Middle frontal gyrus (tissue), 1 donor: Measurements from ENCODE around the gene SLC2A13.
"Not testable (repeated sequence)": the region's sequence is repeated elsewhere in the genome, so short reads cannot be mapped to it uniquely, and the experiment has no call there.

Source experiments
- DNase-seq: peaks from one replicate; pipeline ENCODE4 v3.0.0-alpha.2; 2015; ENCODE audit warnings: low spot score; ENCODE audit errors: extremely low spot score

The SLC2A13 gene

DNA sequence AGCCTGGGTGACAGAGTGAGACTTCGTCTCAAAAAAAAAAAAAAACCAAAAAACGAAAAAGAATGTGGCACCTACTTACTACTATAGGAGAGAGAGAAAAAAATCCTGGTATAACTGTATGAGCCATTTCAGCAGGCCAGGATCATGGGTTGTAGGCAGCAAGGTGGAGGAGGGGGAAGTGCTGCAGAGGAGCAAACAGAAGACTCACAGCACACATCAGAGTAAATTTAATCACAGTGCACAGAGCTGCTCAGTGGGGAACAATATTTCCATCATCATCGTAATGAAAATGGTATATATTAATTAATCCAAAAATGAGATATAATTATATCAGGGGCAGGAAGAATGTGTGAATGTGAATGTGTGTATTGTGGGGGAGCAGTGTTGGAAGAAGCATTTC is 175.8 kb downstream of the SLC2A13 start:
- DNase-seq, result no peak

DNA sequence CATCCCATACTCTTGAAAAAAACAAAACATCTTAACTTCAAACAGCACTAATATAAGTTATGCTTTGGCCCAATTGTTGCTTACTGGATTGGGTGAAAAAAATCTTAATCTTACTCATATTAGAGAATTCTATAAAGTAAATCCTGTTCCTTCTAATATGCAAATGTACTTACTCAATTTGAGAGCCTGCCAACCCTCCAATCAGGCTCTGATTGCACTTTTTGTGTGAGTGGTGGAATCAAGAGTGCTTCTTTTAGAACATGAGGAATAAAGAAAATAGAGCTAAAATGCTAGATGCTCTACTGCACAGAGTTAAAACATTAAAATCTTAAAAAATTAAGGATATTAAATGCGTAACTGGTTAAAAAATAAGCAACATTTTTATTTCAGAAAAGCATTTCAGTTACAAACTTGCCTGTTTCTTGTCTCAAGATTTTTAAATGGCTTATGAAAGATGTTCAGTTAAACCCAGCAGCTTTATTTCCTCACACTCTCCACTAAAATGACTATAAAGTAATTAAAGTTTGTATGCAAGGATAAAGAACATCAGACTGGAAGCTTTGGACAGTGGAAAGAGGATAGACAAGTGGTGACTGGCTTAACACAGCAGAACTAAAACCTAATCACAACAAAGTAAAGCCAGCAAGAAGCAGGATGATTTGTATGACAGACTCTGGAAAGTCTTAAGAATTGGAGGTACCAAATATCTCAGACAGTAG is 177.5 kb downstream of the SLC2A13 start:
- no peak for DNase-seq

DNA sequence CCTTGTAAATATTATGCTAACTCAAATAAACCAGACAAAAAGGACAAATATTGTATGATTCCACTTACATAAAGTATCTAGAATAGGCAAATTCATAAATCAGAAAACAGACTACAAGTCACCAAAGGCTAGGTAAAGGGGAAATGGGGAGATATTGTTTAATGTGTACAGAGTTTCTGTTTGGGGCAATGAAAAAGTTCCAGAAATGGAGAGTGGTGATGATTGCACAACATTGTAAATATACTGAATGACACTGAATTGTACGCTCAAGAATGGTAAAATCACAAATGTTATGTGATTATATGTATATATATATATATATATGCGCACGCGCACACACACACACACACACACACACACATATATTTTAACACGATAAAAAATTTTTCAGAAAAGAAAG is 182.5 kb downstream of the SLC2A13 start:
- DNase-seq, result no peak

DNA sequence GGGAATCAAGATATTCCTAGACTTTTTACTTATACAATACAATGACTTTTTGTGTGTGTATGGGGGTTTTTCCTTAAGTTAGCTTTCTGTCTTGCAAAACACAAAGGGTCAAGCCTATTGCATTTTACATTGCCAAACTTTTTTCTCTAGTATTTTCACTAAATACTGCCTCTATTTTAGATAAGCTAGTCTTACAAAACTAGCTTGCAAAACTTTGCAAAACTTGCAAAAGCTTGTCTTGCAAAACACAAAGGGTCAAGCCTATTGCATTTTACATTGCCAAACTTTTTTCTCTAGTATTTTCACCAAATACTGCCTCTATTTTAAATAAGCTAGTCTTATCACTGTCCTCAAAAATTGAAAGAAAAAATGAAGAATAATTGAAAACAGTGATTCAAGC is 183.3 kb downstream of the SLC2A13 start:
- not testable (repeated sequence) for DNase-seq

DNA sequence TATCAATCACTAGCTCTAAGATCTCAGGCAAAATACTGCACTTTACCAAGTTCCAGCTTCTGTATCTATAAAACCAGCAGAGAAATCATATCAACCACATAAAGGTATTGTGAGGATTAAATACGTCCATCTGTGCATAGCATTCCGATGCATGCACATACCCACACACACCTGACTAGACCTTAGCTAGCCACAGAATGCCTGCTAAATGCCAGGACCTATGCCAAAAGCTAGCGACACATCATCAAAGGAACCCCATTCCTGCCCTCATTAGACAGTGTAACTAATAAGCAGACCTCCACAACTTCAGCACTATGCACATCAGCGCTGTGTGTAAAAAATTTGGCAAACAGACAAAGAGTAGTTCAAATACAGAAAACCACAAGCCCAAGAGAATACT is 185.2 kb downstream of the SLC2A13 start:
- no peak for DNase-seq

DNA sequence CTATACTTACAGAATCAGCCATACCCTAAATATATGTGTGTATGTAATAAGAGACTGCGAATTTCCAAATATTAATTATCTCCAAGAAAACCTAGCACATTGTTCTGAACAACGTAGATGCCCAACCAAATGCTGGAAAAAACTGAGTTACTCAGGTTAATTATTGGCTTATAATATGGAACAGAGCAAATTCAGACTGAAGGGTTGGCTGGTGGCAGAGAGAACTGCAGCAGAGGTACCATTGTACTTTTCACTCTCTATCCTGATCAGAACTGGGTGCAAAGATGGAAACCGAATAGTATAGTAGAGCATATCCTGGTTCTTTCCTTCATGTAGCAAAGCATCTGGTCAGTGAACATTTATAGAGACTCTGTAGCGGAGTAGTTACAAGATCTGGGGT is 185.7 kb downstream of the SLC2A13 start:
- no peak for DNase-seq

DNA sequence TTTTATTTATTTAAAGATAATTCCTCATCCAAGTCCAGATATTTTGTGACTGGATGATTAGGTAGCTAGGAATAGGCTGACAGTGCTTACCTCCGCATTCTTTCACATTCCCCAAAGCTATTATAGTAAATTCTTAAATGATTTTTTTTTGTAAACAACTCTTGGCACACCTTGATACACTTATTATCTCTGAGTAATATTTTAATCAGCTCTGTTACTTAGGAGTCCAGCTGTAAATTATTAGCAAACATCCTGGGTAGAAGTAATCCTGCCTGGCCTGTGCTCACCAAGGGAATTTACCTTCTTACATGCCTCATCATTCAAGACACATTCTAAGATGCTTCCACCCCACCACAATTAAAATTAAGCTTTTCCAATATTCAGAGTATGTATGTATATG is 186.1 kb downstream of the SLC2A13 start:
- no peak for DNase-seq

DNA sequence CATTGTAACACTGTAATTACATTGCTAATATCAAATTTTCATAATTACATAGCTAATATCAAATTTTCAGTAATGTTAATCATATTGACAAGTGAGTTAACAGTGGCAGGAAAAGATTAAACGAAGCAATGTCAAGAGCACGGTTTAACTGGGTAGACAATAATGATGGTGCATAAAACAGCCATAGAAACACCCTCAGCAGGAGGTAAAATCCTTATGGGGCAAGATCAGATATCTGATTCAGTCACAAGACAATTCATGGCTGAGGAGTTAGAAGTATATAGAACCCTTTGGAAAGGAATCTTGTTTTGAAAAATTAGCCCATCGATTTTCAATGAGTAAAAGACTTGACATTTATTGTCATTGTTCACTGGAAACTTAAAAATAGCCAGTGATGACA is 190.6 kb downstream of the SLC2A13 start:
- no peak for DNase-seq

DNA sequence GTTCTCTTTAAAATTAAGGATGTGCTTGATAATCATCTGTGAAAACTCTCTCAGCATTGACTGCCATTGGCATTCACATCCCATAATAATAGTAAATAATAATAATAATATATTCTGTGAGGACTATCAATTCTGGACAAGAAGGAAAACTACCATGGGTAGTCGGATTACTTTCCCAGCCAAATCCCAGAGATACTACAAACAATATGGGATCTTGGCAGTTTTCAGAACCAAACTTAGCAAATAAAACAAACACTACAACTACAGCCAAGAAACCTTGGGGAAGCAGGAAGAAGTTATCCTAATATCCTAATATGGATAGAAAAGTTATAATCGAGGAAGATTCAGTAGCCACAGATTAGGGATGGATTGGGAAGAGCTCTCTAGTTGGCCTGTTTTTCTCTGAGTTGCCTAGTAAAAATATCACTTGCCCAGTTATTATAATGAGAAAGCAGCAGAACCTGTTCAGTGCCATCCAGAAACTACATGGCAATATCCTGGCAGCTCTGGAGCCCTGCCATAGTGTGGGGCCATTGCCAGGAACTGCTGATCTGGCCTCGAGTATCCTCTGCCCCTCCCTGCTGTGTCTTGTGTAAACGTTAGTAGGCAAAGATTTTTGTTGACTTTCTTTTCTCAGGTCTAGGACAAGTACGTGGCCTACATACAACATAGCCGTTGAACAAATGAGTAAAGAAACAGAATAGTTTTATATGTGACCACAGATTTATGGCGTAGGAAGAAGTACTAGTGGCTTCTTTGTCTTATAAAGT is 193.5 kb downstream of the SLC2A13 start:
- no peak for DNase-seq

DNA sequence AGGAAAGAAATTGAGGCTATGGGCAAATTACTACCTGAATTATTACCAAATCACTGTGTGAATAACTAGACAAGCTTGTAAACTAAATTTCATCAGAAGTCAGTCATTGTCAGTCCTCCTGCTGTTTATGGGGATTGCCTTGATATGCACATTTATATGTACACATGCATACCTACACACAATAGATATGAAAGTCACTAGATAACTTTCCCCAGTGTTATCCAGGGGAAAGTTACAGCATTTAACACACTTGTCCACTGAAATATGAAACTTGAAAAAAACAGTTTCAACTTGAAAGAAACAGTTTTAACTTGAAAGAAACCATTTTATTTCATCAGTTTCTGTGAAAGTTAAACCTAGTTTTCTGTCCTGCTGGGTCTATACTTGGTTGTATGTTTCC is 199.6 kb downstream of the SLC2A13 start:
- no peak for DNase-seq

DNA sequence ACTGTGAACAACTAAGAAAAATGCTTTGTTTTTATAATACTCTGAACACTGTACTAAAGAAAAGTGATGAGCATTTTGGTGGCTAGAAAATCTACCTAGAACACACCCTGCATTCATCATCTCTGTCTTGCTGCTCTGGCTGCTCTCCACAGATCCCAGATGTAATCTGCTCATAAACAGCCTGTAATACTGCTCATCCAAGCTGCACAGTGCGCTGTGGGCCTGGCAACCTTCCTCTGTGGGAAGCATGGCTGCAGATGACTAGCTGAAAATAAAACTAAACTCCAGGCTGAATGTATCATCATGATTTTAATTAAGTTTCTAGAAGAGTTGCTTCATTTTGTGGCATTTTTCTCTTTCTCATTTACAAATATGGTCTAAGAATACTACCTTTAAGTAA is 200.7 kb downstream of the SLC2A13 start:
- DNase-seq, result peak; percentile 73

DNA sequence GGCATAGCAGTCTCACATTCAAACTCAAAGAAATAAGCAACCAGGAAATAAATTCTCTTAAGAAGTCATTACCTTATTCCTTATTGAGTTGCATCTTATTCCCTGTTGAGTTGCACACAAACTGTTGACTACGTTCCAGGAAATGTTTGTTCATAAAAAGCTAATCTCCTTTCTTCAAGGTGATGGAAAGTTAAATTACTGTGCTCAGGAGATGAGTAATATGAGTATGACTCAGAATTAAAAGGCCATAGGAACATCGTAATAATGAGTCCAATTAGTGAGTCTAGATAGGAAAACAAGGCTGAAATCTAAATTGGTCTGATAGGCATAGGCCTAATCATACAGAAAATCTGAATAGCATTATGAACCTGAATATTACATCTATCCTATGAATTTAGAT is 203.1 kb downstream of the SLC2A13 start:
- DNase-seq, result no peak

DNA sequence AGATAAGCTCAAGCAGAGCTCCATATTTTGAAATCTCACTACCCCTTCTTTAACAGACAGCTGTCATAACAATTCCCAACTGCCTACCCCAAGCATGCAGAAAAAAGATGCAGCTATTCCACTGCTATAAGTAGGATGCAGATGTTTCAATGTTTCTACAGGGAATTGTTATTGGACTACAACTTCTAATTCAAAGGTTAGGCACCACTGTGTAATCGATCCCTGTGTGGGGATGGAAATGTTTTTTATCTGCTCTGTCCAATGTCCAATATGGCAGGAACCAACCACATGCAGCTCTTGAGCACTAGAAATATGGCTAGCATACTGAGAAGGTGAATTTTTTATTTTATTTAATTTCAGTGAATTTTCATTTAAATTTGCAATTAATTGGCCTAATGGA is 208.6 kb downstream of the SLC2A13 start:
- no peak for DNase-seq

DNA sequence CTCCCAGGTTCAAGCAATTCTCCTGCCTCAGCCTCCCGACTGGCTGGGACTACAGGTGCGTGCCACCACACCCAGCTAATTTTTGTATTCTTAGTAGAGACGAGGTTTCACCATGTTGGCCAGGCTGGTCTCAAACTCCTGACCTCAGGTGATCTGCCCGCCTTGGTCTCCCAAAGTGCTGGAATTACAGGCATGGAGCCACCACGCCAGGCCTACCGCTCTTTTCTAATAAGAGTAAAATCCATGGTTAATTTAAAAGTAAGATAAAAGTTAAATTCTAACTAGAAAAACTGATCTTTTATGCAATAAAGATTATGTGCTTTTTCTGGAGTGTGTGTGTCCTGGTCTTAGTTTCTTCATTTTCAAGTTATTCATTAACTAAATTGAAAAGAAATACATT is 212.5 kb downstream of the SLC2A13 start:
- DNase-seq, result not testable (repeated sequence)

DNA sequence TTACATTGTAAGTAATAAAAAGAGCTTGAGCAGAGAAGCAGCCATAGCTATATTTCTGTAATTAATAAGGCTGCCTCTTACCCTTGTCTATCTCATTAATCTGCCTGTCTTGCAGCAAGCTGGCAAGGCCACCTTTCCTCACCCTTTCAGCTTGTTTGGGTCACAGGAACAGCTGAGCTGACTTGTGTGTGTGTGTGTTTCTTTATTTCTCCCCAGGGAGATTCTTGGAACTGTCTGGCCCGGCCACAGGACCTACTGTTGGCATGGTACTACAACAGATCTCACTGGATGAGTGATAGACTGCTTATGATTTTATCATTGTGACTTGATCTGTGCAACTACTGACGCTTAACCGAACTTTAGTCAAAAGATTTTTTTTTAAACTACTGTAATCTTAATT is 213.7 kb downstream of the SLC2A13 start:
- DNase-seq, result no peak

DNA sequence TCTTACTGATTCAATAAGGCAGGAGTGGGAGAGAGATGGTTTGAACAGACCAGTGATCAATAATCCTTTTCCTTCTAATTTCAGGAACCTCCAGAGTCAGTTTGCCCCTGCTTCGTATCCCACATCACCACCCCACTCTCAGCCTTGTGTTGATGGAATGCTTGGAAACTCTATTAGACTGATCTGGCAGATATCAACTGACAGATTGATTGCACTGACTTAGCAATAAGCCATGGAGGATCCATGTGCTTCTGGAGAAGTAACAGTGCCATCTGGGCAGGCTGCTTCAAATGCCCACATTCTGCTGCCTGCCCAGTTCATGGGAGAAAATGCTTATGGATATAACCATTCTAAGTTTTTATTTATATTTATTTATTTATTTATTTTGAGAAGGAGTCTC is 218.0 kb downstream of the SLC2A13 start:
- DNase-seq, result no peak

DNA sequence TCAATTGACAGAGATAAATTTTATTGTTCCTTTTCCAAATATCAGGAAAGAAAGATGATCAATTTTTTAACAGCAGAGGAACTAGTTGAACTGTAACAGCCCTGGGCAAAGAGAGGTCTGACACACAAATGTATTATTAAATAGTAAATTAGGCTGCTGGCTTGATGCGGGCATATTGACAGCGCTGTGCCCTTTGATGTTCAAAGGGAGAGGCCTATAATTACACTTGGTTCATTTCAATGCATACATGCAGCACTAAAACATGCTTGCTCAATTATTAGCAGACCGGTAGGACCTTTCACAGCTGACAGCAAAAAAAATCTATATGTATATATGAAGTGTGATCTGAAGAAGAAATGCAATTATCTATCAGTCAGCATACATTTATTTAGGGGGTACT is 219.8 kb downstream of the SLC2A13 start:
- no peak for DNase-seq

DNA sequence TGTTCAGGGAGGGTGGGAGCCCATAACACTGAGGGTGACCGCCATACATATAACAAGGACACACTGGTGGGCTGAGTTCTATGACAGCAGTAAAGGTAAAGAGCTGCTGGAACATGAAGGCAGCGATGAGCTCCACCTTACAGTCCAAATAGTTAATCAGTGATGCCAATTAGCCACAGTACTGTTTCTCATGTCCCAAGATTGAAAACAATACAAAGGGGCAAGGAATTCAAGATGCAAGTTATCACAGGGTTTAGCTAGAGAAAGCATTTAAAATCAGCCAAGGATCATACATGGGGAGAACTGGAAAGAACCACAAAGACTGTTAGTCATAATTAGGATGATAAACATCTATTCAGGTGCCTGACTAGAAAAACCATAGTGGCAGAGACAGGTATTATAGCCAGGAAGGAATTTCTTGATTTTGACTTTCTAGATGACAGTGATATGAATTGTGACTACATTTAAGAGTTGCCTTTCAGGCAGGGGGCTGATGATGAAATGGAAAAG is 221.2 kb downstream of the SLC2A13 start:
- no peak for DNase-seq

DNA sequence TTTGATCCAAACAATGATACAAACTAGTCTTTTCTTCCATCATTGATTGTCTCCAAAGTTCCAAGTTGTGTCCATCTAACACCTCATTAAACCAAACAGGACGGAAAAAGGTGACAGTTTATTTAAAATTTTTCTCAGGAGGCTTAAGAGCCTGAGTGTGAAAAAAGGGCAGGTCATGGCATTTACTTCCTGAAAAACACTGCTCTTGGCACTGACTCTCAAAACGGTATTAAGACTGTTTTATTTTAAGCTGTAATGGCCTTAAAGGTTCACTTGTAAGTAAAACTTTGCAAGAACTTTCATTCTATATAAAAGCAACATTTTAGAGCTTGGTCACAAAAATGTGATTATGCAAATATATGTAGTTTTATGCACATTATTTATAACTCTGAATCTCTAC is 222.5 kb downstream of the SLC2A13 start:
- no peak for DNase-seq

DNA sequence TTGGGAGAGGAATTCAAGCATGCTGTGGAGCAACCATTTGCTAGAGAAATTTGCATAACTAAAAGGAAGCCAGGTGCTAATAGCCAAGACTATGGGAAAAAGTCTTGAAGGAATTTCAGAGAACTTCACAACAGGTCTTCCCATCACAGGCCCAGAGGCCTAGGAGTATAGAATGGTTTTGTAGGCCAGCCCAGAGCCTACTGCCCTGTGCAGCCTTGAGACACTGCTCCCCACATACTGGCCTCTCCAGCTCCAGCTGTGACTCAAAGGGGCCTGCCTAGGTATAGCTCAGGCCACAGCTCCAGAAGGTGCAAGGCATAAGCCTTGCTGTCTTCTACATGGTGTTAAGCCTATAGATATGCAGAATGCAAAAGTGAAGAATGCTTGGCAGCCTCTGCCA is 227.1 kb downstream of the SLC2A13 start:
- DNase-seq, result no peak

DNA sequence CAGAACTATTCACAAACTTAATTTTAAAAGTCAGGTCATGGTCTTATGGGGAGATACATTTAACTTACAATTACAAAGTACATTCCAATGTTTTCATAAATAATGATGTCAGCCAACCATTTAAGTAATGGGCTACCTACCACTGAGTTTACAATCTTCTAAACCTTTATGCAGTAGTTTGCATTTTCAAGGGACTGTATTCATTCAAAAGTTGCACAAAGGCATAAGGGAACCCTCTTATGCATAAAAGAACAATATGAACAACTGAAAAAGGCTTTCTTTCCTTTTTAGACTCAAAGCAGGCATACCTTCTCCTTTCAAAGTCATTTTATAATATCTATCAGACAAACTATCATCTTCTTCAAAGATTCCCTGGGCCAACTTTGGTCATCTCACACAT is 230.2 kb downstream of the SLC2A13 start:
- no peak for DNase-seq

DNA sequence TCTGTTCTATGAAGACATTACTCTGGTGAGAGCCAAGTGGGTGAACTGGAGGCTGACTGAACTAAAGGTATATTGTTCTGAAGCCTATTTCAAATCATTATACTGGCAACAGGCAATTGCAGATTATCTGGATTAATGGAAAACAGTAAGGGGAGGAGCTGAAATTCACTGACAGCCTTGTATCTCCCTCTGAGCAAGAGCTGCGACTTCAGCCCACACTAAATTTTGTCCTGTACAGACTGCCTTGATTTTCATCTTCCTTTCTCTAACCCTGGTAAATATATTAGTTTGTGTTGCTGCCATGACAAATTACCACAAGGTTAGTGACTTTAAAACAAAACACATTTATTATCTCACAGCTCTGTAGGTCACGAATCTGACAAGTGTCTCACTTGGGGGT is 231.1 kb downstream of the SLC2A13 start:
- no peak for DNase-seq

DNA sequence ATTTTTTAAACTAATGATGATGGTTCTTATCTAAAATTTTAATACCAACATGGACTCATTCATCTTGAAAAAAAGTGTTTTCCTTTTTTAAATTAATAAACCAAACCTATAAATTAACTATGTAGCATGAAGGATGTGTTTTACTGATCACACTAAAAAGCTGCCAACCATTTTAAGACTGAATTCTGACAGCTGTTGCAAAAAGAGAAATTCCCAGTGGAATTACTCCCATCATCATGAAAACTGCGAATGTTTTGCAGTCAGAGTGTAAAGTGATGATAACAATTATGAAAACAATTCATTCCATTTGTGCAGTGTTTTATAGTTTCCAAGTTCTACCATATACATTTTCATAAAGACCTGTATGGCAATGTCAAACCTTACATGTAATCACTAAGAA is 232.8 kb downstream of the SLC2A13 start:
- no peak for DNase-seq
